SU-DHL-6 (cell line): ENCODE measurements around the gene LRRC3.

ENCODE experiments used
- H2AFZ ChIP-seq: fragments of 200-600 bp; sonication (generic); 2 replicates; pipeline ENCODE4 v1.6.1; 2014; ENCODE audit warnings: low read depth, mild to moderate bottlenecking, moderate library complexity, mixed read lengths, antibody characterized with exemption, low read length; ENCODE audit not compliant: severe bottlenecking
- H3F3A ChIP-seq: fragments of 200-600 bp; shearing (Covaris generic); 2 replicates; pipeline ENCODE4 v1.6.0; 2016; ENCODE audit warnings: antibody characterized with exemption, mild to moderate bottlenecking; ENCODE audit not compliant: insufficient read depth
- H3K27ac ChIP-seq: fragments of 200-600 bp; sonication (generic); 2 replicates; pipeline ENCODE4 v1.5.1; 2016; ENCODE audit warnings: low read depth, mild to moderate bottlenecking, low read length, moderate library complexity, mixed read lengths
- H3K27me3 ChIP-seq: fragments of 200-600 bp; sonication (generic), shearing (Covaris generic); 2 replicates; pipeline ENCODE4 v1.6.0; 2014; ENCODE audit warnings: mild to moderate bottlenecking, low read length
- H3K36me3 ChIP-seq: fragments of 200-600 bp; sonication (generic); 2 replicates; pipeline ENCODE4 v1.6.1; 2014; ENCODE audit warnings: mild to moderate bottlenecking, low read length, mixed read lengths
- H3K4me2 ChIP-seq: fragments of 300-600, 200-600 bp; shearing (Covaris generic), sonication (generic); 2 replicates; pipeline ENCODE4 v1.6.0; 2014; ENCODE audit warnings: low read length, low read depth, mild to moderate bottlenecking; ENCODE audit not compliant: poor library complexity, severe bottlenecking
- H3K4me3 ChIP-seq: fragments of 200-600 bp; sonication (generic); 2 replicates; pipeline ENCODE4 v1.5.1; 2014; ENCODE audit warnings: antibody characterized with exemption, low read length, mild to moderate bottlenecking, mixed read lengths; ENCODE audit not compliant: insufficient read depth, poor library complexity, severe bottlenecking
- H3K79me2 ChIP-seq: fragments of 200-600 bp; sonication (generic); 2 replicates; pipeline ENCODE4 v1.6.1; 2014; ENCODE audit warnings: mild to moderate bottlenecking, low read length, moderate library complexity; ENCODE audit not compliant: insufficient read depth
- H3K9ac ChIP-seq: fragments of 200-600 bp; sonication (generic); 2 replicates; pipeline ENCODE4 v1.7.0; 2014; ENCODE audit warnings: mild to moderate bottlenecking, low read length
- H3K9me2 ChIP-seq: fragments of 200-600 bp; sonication (generic); replicated peaks from 2 replicates; pipeline ENCODE4 v1.6.1; 2014; ENCODE audit warnings: low read length; ENCODE audit not compliant: insufficient read depth
- H3K9me3 ChIP-seq: fragments of 200-600 bp; sonication (generic); 2 replicates; pipeline ENCODE4 v1.6.1; 2014; ENCODE audit warnings: low read length, mixed read lengths; ENCODE audit not compliant: insufficient read depth
- H4K20me1 ChIP-seq: fragments of 200-600 bp; sonication (generic); 2 replicates; pipeline ENCODE4 v1.6.1; 2014; ENCODE audit warnings: low read depth, mild to moderate bottlenecking, antibody characterized with exemption, low read length, moderate library complexity, mixed read lengths
- CTCF ChIP-seq: fragments of 200-600 bp; sonication (generic); IDR thresholded peaks from one replicate; pipeline ENCODE4 v1.5.1; 2017; ENCODE audit warnings: antibody characterized with exemption, mild to moderate bottlenecking, low read length, moderate library complexity; ENCODE audit not compliant: insufficient read depth, poor library complexity, severe bottlenecking
- EZH2phosphoT487 ChIP-seq: fragments of 200-600 bp; sonication (generic), shearing (Covaris generic); conservative IDR thresholded peaks from 2 replicates; pipeline ENCODE4 v1.6.1; 2018; ENCODE audit warnings: mild to moderate bottlenecking, antibody characterized with exemption, low read length, moderate library complexity, mixed read lengths

LRRC3 gene

GRCh38 chr21:44420416-44421205, 34.7 kb upstream of the LRRC3 start:
- no peak overlapping the region for H3K4me3 ChIP-seq
- no peak overlapping the region for H2AFZ ChIP-seq
- H3K79me2 ChIP-seq: no peaks in the 10 kb centered on the region
- no peak overlapping the region for H3K9ac ChIP-seq
- H3K9me3 ChIP-seq: peaks cover 6% of the 10 kb centered on the region; the same call in 1 of the 2 replicates
- H3K9me2 ChIP-seq: no peaks in the 10 kb centered on the region
- no peaks in the 10 kb centered on the region for H3F3A ChIP-seq
- H3K36me3 ChIP-seq: no peaks in the 10 kb centered on the region
- TF ChIP-seq EZH2phosphoT487 (no peak), CTCF (no peak)
- H4K20me1 ChIP-seq: no peaks in the 10 kb centered on the region
- H3K27ac ChIP-seq: no peak overlapping the region
- no peak overlapping the region for H3K4me2 ChIP-seq
- no peaks in the 10 kb centered on the region for H3K27me3 ChIP-seq

DNA sequence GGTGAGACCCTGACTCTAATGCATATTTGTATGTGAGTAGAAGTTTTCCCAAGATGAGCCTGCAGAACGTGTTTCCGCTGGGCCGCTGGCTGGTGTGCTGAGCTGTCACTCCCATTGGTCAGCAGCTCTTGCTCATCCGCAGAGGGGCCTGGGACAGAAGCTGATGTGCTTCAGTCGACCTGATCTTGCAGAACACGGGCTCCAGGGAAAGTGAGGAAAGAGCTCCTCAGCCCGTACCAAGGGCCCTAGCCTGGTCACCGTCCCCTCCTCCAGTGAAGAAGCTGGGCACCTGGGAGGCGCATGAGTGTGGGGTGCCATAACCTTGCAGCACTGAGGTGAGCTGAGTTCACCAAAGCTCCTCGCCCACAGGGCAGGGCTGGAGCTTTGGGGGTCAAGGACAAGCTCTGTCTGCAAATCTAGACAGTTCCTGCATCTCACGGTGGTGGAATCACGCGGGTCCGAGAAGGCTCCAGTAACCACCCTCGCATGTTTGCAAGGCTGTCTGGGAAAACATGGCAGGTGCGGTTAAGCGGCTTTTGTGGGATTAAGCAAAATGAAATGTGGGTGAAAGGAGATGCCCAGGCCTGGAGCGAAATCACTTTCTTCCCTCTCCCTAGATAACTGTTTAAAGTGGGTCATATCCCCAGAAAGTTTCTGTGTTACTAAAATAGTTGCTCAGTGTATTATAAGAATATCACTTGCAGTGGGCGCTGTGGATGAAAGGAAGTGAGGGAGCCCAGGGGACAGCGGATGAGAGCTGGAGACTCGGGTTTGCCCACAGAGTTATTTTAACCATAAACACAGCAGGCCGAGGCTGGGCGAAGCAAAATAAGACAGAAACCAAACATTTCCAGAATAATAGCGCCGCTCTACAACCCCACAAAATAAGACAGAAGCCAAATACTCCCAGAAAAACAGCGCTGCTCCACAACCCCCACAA, 33.1 kb upstream of the LRRC3 start:
- TF ChIP-seq EZH2phosphoT487 (no peak), CTCF (no peak)

DNA sequence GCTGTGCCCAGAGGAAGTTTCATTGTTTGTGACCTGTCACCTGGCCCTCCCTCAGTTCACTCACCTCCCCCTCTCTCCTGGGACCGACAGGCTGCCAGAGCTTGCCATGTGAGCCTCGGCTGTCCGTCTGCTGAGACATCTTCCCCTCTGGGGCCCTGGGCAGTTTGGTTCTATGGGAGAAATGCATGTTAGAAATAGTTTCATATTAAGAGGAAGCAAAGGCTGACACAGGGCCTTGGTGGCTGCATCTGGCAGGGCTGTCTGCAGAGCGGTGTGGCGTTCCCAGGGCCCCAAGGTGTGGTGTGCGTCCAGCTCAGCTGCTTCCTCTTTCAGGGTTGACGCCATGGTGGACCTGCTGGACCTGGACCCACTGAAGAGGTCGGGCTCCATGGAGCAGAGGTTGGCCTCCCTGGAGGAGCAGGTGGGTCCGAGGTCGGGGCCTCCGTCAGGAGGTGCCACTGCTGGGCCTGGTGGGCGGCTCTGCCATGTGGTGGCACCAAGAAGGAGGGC, 31.9 kb upstream of the LRRC3 start:
- H3K36me3 ChIP-seq: no peaks in the 10 kb centered on the region
- H3K4me3 ChIP-seq: no peak overlapping the region
- TF ChIP-seq CTCF (no peak), EZH2phosphoT487 (no peak)
- H2AFZ ChIP-seq: no peak overlapping the region
- no peak overlapping the region for H3K27ac ChIP-seq
- no peaks in the 10 kb centered on the region for H3K9me2 ChIP-seq
- no peaks in the 10 kb centered on the region for H3F3A ChIP-seq
- no peaks in the 10 kb centered on the region for H3K79me2 ChIP-seq
- peaks cover 7% of the 10 kb centered on the region; the same call in 1 of the 2 replicates for H3K9me3 ChIP-seq
- no peaks in the 10 kb centered on the region for H3K27me3 ChIP-seq
- H3K4me2 ChIP-seq: no peak overlapping the region
- no peak overlapping the region for H3K9ac ChIP-seq
- H4K20me1 ChIP-seq: no peaks in the 10 kb centered on the region

More for the DNA sequence above, 33.1 kb upstream of the LRRC3 start:
- Histone ChIP-seq H3K9me2 (no peaks in the 10 kb centered on the region), H4K20me1 (no peaks in the 10 kb centered on the region), H3K27me3 (no peaks in the 10 kb centered on the region), H2AFZ (no peak overlapping the region), H3F3A (no peaks in the 10 kb centered on the region), H3K79me2 (no peaks in the 10 kb centered on the region), H3K27ac (no peak overlapping the region), H3K4me2 (no peak overlapping the region), H3K9me3 (peaks cover 6% of the 10 kb centered on the region; the same call in 1 of the 2 replicates), H3K36me3 (no peaks in the 10 kb centered on the region), H3K9ac (no peak overlapping the region), H3K4me3 (no peak overlapping the region)
